Activated CD8-positive, alpha-beta memory T cell treated with anti-CD3 and anti-CD28 coated beads, Interleukin-2, amount 50 U/mL, for 1 hour (primary cell): Measurements from ENCODE around the gene LRRC2.

Source experiments
- DNase-seq: peaks from one replicate; pipeline ENCODE4 v3.0.0-alpha.2; 2020; ENCODE audit errors: extremely low read depth

Gene LRRC2

GRCh38 chr3:46479021-46479420 lies 87.1 kb downstream of the LRRC2 start:
- no peak for DNase-seq

- no peak for DNase-seq
Measured at GRCh38 chr3:46478341-46478740, 87.8 kb downstream of the LRRC2 start.

GRCh38 chr3:46477756-46478155 lies 88.3 kb downstream of the LRRC2 start:
- no peak for DNase-seq

GRCh38 chr3:46477145-46477544 lies 89.0 kb downstream of the LRRC2 start:
- no peak for DNase-seq

- no peak for DNase-seq
Measured at GRCh38 chr3:46472736-46473135, 93.4 kb downstream of the LRRC2 start.

GRCh38 chr3:46471371-46471914 lies 94.7 kb downstream of the LRRC2 start:
- no peak for DNase-seq

GRCh38 chr3:46470831-46471230 lies 95.3 kb downstream of the LRRC2 start:
- DNase-seq, result no peak

- DNase-seq, result no peak
Measured at GRCh38 chr3:46469680-46470357, 96.3 kb downstream of the LRRC2 start.

GRCh38 chr3:46468753-46469600 lies 97.1 kb downstream of the LRRC2 start:
- no peak for DNase-seq

- DNase-seq, result no peak
Measured at GRCh38 chr3:46467562-46467961, 98.5 kb downstream of the LRRC2 start.

- DNase-seq, result no peak
Measured at GRCh38 chr3:46466871-46467403, 99.2 kb downstream of the LRRC2 start.

GRCh38 chr3:46466273-46466672 lies 99.8 kb downstream of the LRRC2 start:
- no peak for DNase-seq
